ENCODE data around the gene CNBD2. TPM values are rescaled to one million over a fixed set of nuclear protein-coding genes. Genes with fewer than 3 reads are reported as not detected.

Gene CNBD2
- total RNA-seq, 1 experiment from 2014 or later: 3.8 TPM

DNA sequence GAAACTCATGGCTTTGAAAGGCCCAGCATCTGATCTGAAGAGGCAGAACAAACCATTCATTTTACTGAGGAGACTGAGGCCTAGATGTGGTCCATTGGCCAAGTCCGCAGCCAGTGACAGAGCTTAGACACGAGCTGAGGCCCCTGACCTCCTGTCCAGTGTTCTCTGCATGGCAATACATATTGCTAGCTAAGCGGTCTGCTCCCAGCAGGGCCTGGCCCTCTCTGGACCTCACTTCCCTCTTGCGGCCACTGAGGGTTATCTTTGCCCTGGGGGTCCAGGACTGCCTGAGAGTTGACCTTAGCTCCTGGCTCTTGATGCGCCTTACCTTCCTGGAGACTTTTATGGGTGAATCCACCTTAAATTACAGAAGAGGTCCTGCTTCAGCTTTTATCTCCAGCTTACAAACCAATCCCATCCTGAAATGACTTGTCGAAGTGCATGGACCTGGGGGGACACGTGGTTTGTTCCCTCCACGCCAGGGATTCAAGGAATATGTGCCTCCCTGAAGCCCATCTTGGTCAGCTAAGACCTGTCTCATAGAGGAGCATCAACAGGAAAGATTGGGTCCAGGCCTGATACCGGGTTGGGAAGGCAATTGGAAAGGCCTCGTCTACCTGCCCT is 75.6 kb downstream of the CNBD2 start:
- POLR2A ChIA-PET: interaction anchor here (0.8 to 1.0 kb wide), 2 partner anchors 11 to 34 kb away, joined by 3 to 4 read pairs; no protein-coding TSS in a partner anchor

DNA sequence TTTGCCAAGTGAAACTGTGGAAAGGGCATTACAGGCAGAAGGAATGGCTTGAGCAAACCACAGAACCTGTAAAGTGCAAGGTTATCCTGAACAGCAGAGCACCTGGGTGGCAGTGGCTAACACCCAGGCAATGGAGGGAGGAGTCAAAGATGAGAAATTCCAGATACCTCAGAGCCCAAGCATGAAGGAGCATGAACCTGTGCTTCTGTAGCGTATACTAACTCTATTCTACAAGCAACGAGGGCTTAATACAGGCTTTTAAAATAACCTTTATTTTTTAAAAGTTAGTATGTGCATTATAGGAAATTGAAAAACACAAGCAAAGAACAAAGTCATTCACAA is 77.0 kb downstream of the CNBD2 start:
- DNase-seq (ENCODE audit: low spot score): no peak
- peak; percentile 31; the same call in 1 of the 2 replicates for ATAC-seq
- Mint-ChIP-seq H3K27ac (peak overlapping the region; percentile 75), H3K4me3 (no peak overlapping the region), H3K36me3 (peaks cover 29% of the 10 kb centered on the region), H3K4me1 (peaks cover 32% of the 10 kb centered on the region), H3K9me3 (no peaks in the 10 kb centered on the region), H3K27me3 (ENCODE audit: low read depth) (no peaks in the 10 kb centered on the region)
- ChIA-PET CTCF (interaction anchor here (1.0 to 2.8 kb wide), 2 partner anchors 53 to 91 kb away, joined by 3 to 13 read pairs; partner anchors contain the start of gene SCAND1), POLR2A (interaction anchor here (0.6 kb wide), 1 partner anchor 246 kb away, joined by 6 read pairs; no protein-coding TSS in a partner anchor)
- TF ChIP-seq TCF7 (CRISPR knock-in tag; IDR thresholded peaks at IDR 0.05; ENCODE audit: low read depth) (no peak), TP53 (CRISPR knock-in tag; IDR thresholded peaks at IDR 0.05) (no peak), GABPB1 (CRISPR knock-in tag; IDR thresholded peaks at IDR 0.05) (no peak), TEAD4 (CRISPR knock-in tag; IDR thresholded peaks at IDR 0.05) (no peak), ZNF425 (CRISPR knock-in tag; conservative IDR thresholded peaks at IDR 0.05) (no peak), NR2C2 (CRISPR knock-in tag; IDR thresholded peaks at IDR 0.05) (no peak), SP1 (CRISPR knock-in tag; conservative IDR thresholded peaks at IDR 0.05) (no peak), NR3C1 (CRISPR knock-in tag; conservative IDR thresholded peaks at IDR 0.05; ENCODE audit: low read depth) (no peak), ZBTB21 (CRISPR knock-in tag; IDR thresholded peaks at IDR 0.05; ENCODE audit: borderline replicate concordance) (no peak)
- TF ChIP-seq, protein P1, sequence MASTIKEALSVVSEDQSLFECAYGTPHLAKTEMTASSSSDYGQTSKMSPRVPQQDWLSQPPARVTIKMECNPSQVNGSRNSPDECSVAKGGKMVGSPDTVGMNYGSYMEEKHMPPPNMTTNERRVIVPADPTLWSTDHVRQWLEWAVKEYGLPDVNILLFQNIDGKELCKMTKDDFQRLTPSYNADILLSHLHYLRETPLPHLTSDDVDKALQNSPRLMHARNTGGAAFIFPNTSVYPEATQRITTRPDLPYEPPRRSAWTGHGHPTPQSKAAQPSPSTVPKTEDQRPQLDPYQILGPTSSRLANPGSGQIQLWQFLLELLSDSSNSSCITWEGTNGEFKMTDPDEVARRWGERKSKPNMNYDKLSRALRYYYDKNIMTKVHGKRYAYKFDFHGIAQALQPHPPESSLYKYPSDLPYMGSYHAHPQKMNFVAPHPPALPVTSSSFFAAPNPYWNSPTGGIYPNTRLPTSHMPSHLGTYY (CRISPR knock-in tag; IDR thresholded peaks at IDR 0.05): no peak
- TF ChIP-seq, protein P2, sequence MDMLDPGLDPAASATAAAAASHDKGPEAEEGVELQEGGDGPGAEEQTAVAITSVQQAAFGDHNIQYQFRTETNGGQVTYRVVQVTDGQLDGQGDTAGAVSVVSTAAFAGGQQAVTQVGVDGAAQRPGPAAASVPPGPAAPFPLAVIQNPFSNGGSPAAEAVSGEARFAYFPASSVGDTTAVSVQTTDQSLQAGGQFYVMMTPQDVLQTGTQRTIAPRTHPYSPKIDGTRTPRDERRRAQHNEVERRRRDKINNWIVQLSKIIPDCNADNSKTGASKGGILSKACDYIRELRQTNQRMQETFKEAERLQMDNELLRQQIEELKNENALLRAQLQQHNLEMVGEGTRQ (CRISPR knock-in tag; IDR thresholded peaks at IDR 0.05): no peak

More for the DNA sequence above, 75.6 kb downstream of the CNBD2 start:
- CTCF ChIA-PET: interaction anchor here (0.7 to 2.8 kb wide), 5 partner anchors 52 to 159 kb away, joined by 3 to 13 read pairs (median 3); partner anchors contain the start of gene SCAND1
- DNase-seq (ENCODE audit: low spot score): no peak
- Mint-ChIP-seq H3K36me3 (peaks cover 19% of the 10 kb centered on the region), H3K27me3 (ENCODE audit: low read depth) (no peaks in the 10 kb centered on the region), H3K4me1 (peaks cover 29% of the 10 kb centered on the region), H3K9me3 (no peaks in the 10 kb centered on the region), H3K4me3 (no peak overlapping the region), H3K27ac (peak overlapping the region; percentile 66)
- no peak for TF ChIP-seq MYBL2 (CRISPR knock-in tag; IDR thresholded peaks at IDR 0.05)
- no peak for TF ChIP-seq ZNF219 (CRISPR knock-in tag; IDR thresholded peaks at IDR 0.05; ENCODE audit: borderline replicate concordance)
- no peak for TF ChIP-seq TEAD1 (CRISPR knock-in tag; IDR thresholded peaks at IDR 0.05)
- TF ChIP-seq, protein P3, sequence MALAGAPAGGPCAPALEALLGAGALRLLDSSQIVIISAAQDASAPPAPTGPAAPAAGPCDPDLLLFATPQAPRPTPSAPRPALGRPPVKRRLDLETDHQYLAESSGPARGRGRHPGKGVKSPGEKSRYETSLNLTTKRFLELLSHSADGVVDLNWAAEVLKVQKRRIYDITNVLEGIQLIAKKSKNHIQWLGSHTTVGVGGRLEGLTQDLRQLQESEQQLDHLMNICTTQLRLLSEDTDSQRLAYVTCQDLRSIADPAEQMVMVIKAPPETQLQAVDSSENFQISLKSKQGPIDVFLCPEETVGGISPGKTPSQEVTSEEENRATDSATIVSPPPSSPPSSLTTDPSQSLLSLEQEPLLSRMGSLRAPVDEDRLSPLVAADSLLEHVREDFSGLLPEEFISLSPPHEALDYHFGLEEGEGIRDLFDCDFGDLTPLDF (CRISPR knock-in tag; IDR thresholded peaks at IDR 0.05): no peak
- no peak for TF ChIP-seq GRHL2 (CRISPR knock-in tag; IDR thresholded peaks at IDR 0.05; ENCODE audit: insufficient replicate concordance, severe bottlenecking)
- no peak for TF ChIP-seq CTCF (IDR thresholded peaks at IDR 0.05)
- no peak for TF ChIP-seq ZNF423 (CRISPR knock-in tag; IDR thresholded peaks at IDR 0.05)
- no peak for TF ChIP-seq ATF3 (CRISPR knock-in tag; conservative IDR thresholded peaks at IDR 0.05)
- no peak for TF ChIP-seq ZNF138 (CRISPR knock-in tag; conservative IDR thresholded peaks at IDR 0.05)
- no peak for TF ChIP-seq PRRX2 (CRISPR knock-in tag; IDR thresholded peaks at IDR 0.05)
- no peak for TF ChIP-seq GTF2I (CRISPR knock-in tag; conservative IDR thresholded peaks at IDR 0.05)
- TF ChIP-seq ELF4 (CRISPR knock-in tag; IDR thresholded peaks at IDR 0.05; ENCODE audit: low read depth): no peak
- no peak for TF ChIP-seq GABPB1 (CRISPR knock-in tag; IDR thresholded peaks at IDR 0.05)
- TF ChIP-seq, protein P4, sequence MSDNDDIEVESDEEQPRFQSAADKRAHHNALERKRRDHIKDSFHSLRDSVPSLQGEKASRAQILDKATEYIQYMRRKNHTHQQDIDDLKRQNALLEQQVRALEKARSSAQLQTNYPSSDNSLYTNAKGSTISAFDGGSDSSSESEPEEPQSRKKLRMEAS (CRISPR knock-in tag; IDR thresholded peaks at IDR 0.05): no peak
- TF ChIP-seq, protein P5, sequence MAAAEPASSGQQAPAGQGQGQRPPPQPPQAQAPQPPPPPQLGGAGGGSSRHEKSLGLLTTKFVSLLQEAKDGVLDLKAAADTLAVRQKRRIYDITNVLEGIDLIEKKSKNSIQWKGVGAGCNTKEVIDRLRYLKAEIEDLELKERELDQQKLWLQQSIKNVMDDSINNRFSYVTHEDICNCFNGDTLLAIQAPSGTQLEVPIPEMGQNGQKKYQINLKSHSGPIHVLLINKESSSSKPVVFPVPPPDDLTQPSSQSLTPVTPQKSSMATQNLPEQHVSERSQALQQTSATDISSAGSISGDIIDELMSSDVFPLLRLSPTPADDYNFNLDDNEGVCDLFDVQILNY (CRISPR knock-in tag; IDR thresholded peaks at IDR 0.05): no peak
- TF ChIP-seq ZNF671 (CRISPR knock-in tag; IDR thresholded peaks at IDR 0.05): no peak
- no peak for TF ChIP-seq CREM (CRISPR knock-in tag; IDR thresholded peaks at IDR 0.05)
- TF ChIP-seq CREB1 (CRISPR knock-in tag; IDR thresholded peaks at IDR 0.05): no peak
- no peak for TF ChIP-seq ZBTB21 (CRISPR knock-in tag; IDR thresholded peaks at IDR 0.05; ENCODE audit: borderline replicate concordance)
- 0 out of 2 replicates have a peak, but pooled peaks have one; percentile 25 for ATAC-seq

Measured in WTC11 (cell line).